T-helper 1 cell treated with Interleukin-12 subunit alpha and Interleukin-12 subunit beta and Interleukin-4 antibody, amounts not matched to agents 30 μg/mL and 1 μg/mL, for 36 hours (primary cell): ENCODE measurements around the gene PELI1.

Experiments used
- H3K27ac Mint-ChIP-seq: one replicate; pipeline ENCODE4 v1.8.0; 2021; ENCODE audit warnings: mild to moderate bottlenecking, mixed read lengths
- H3K27me3 Mint-ChIP-seq: one replicate; pipeline ENCODE4 v1.8.0; 2021; ENCODE audit warnings: low read depth, mixed read lengths
- H3K36me3 Mint-ChIP-seq: one replicate; pipeline ENCODE4 v1.8.0; 2021; ENCODE audit warnings: low read depth, mixed read lengths
- H3K4me1 Mint-ChIP-seq: one replicate; pipeline ENCODE4 v1.8.0; 2021; ENCODE audit warnings: low read depth, mixed read lengths
- H3K4me3 Mint-ChIP-seq: one replicate; pipeline ENCODE4 v1.8.0; 2021; ENCODE audit warnings: mild to moderate bottlenecking, moderate library complexity, mixed read lengths
- H3K9me3 Mint-ChIP-seq: one replicate; pipeline ENCODE4 v1.8.0; 2021; ENCODE audit warnings: mixed read lengths

Gene PELI1

GRCh38 chr2:64139956-64140355 lies 4.3 kb downstream of the PELI1 start:
- peaks cover 57% of the 10 kb centered on the region for H3K4me1 Mint-ChIP-seq
- no peaks in the 10 kb centered on the region for H3K9me3 Mint-ChIP-seq
- H3K36me3 Mint-ChIP-seq: peaks cover 22% of the 10 kb centered on the region
- no peak overlapping the region for H3K27ac Mint-ChIP-seq
- no peak overlapping the region for H3K4me3 Mint-ChIP-seq
- no peaks in the 10 kb centered on the region for H3K27me3 Mint-ChIP-seq

GRCh38 chr2:64137996-64138395 lies 6.2 kb downstream of the PELI1 start:
- H3K4me3 Mint-ChIP-seq: no peak overlapping the region
- H3K36me3 Mint-ChIP-seq: peaks cover 24% of the 10 kb centered on the region
- H3K9me3 Mint-ChIP-seq: no peaks in the 10 kb centered on the region
- H3K27ac Mint-ChIP-seq: peak overlapping the region; percentile 72
- H3K4me1 Mint-ChIP-seq: peaks cover 65% of the 10 kb centered on the region
- no peaks in the 10 kb centered on the region for H3K27me3 Mint-ChIP-seq

GRCh38 chr2:64137567-64137966 lies 6.7 kb downstream of the PELI1 start:
- Mint-ChIP-seq H3K27me3 (no peaks in the 10 kb centered on the region), H3K36me3 (peaks cover 25% of the 10 kb centered on the region), H3K27ac (no peak overlapping the region), H3K9me3 (no peaks in the 10 kb centered on the region), H3K4me1 (peaks cover 66% of the 10 kb centered on the region), H3K4me3 (no peak overlapping the region)

- Mint-ChIP-seq H3K9me3 (no peaks in the 10 kb centered on the region), H3K27me3 (no peaks in the 10 kb centered on the region), H3K36me3 (peaks cover 30% of the 10 kb centered on the region), H3K4me1 (peaks cover 61% of the 10 kb centered on the region), H3K4me3 (peak overlapping the region; percentile 2), H3K27ac (peak overlapping the region; percentile 62)
Measured at GRCh38 chr2:64135421-64135820, 8.8 kb downstream of the PELI1 start.

- peak overlapping the region; percentile 62 for H3K27ac Mint-ChIP-seq
- H3K4me1 Mint-ChIP-seq: peaks cover 59% of the 10 kb centered on the region
- peak overlapping the region; percentile 2 for H3K4me3 Mint-ChIP-seq
- H3K36me3 Mint-ChIP-seq: peaks cover 31% of the 10 kb centered on the region
- H3K27me3 Mint-ChIP-seq: no peaks in the 10 kb centered on the region
- no peaks in the 10 kb centered on the region for H3K9me3 Mint-ChIP-seq
Measured at GRCh38 chr2:64134813-64135212, 9.4 kb downstream of the PELI1 start.

GRCh38 chr2:64133828-64134227 lies 10.4 kb downstream of the PELI1 start:
- Mint-ChIP-seq H3K4me3 (no peak overlapping the region), H3K4me1 (peaks cover 63% of the 10 kb centered on the region), H3K27ac (peak overlapping the region; percentile 19), H3K9me3 (no peaks in the 10 kb centered on the region), H3K36me3 (peaks cover 27% of the 10 kb centered on the region), H3K27me3 (no peaks in the 10 kb centered on the region)

GRCh38 chr2:64133354-64133753 lies 10.9 kb downstream of the PELI1 start:
- no peak overlapping the region for H3K27ac Mint-ChIP-seq

GRCh38 chr2:64130333-64130732 lies 13.9 kb downstream of the PELI1 start:
- Mint-ChIP-seq H3K27me3 (no peaks in the 10 kb centered on the region), H3K36me3 (peaks cover 28% of the 10 kb centered on the region), H3K27ac (no peak overlapping the region), H3K9me3 (no peaks in the 10 kb centered on the region), H3K4me3 (no peak overlapping the region), H3K4me1 (peaks cover 52% of the 10 kb centered on the region)

More at GRCh38 chr2:64133354-64133753, 10.9 kb downstream of the PELI1 start:
- Mint-ChIP-seq H3K4me3 (no peak overlapping the region), H3K36me3 (peaks cover 28% of the 10 kb centered on the region), H3K4me1 (peaks cover 64% of the 10 kb centered on the region), H3K27me3 (no peaks in the 10 kb centered on the region), H3K9me3 (no peaks in the 10 kb centered on the region)

- Mint-ChIP-seq H3K4me3 (no peak overlapping the region), H3K27ac (peak overlapping the region; percentile 31), H3K27me3 (no peaks in the 10 kb centered on the region), H3K9me3 (no peaks in the 10 kb centered on the region), H3K36me3 (peaks cover 28% of the 10 kb centered on the region), H3K4me1 (peaks cover 47% of the 10 kb centered on the region)
Measured at GRCh38 chr2:64128943-64129391, 15.3 kb downstream of the PELI1 start.

GRCh38 chr2:64128406-64128805 lies 15.8 kb downstream of the PELI1 start:
- peaks cover 44% of the 10 kb centered on the region for H3K4me1 Mint-ChIP-seq
- H3K27ac Mint-ChIP-seq: peak overlapping the region; percentile 31
- H3K9me3 Mint-ChIP-seq: no peaks in the 10 kb centered on the region
- H3K36me3 Mint-ChIP-seq: peaks cover 26% of the 10 kb centered on the region
- H3K27me3 Mint-ChIP-seq: no peaks in the 10 kb centered on the region
- H3K4me3 Mint-ChIP-seq: no peak overlapping the region

- Mint-ChIP-seq H3K27ac (no peak overlapping the region), H3K36me3 (peaks cover 21% of the 10 kb centered on the region), H3K27me3 (no peaks in the 10 kb centered on the region), H3K9me3 (no peaks in the 10 kb centered on the region), H3K4me1 (peaks cover 38% of the 10 kb centered on the region), H3K4me3 (no peak overlapping the region)
Measured at GRCh38 chr2:64127119-64127518, 17.1 kb downstream of the PELI1 start.

- peaks cover 33% of the 10 kb centered on the region for H3K4me1 Mint-ChIP-seq
- H3K4me3 Mint-ChIP-seq: no peak overlapping the region
- H3K27ac Mint-ChIP-seq: no peak overlapping the region
- peaks cover 20% of the 10 kb centered on the region for H3K36me3 Mint-ChIP-seq
- no peaks in the 10 kb centered on the region for H3K9me3 Mint-ChIP-seq
- H3K27me3 Mint-ChIP-seq: no peaks in the 10 kb centered on the region
Measured at GRCh38 chr2:64126601-64127000, 17.6 kb downstream of the PELI1 start.

- H3K27ac Mint-ChIP-seq: no peak overlapping the region
- peaks cover 28% of the 10 kb centered on the region for H3K4me1 Mint-ChIP-seq
- peaks cover 18% of the 10 kb centered on the region for H3K36me3 Mint-ChIP-seq
- no peaks in the 10 kb centered on the region for H3K27me3 Mint-ChIP-seq
- H3K4me3 Mint-ChIP-seq: no peak overlapping the region
- no peaks in the 10 kb centered on the region for H3K9me3 Mint-ChIP-seq
Measured at GRCh38 chr2:64124571-64124970, 19.6 kb downstream of the PELI1 start.

- H3K27ac Mint-ChIP-seq: no peak overlapping the region
- H3K27me3 Mint-ChIP-seq: no peaks in the 10 kb centered on the region
- H3K9me3 Mint-ChIP-seq: no peaks in the 10 kb centered on the region
- H3K4me1 Mint-ChIP-seq: peaks cover 28% of the 10 kb centered on the region
- H3K4me3 Mint-ChIP-seq: no peak overlapping the region
- peaks cover 18% of the 10 kb centered on the region for H3K36me3 Mint-ChIP-seq
Measured at GRCh38 chr2:64124168-64124567, 20.1 kb downstream of the PELI1 start.

GRCh38 chr2:64123740-64124139 lies 20.5 kb downstream of the PELI1 start:
- Mint-ChIP-seq H3K4me1 (peaks cover 24% of the 10 kb centered on the region), H3K36me3 (peaks cover 16% of the 10 kb centered on the region), H3K27ac (no peak overlapping the region), H3K9me3 (no peaks in the 10 kb centered on the region), H3K27me3 (no peaks in the 10 kb centered on the region), H3K4me3 (no peak overlapping the region)

- H3K4me1 Mint-ChIP-seq: peaks cover 19% of the 10 kb centered on the region
- H3K27ac Mint-ChIP-seq: no peak overlapping the region
- H3K4me3 Mint-ChIP-seq: no peak overlapping the region
- no peaks in the 10 kb centered on the region for H3K9me3 Mint-ChIP-seq
- H3K36me3 Mint-ChIP-seq: peaks cover 12% of the 10 kb centered on the region
- H3K27me3 Mint-ChIP-seq: no peaks in the 10 kb centered on the region
Measured at GRCh38 chr2:64122358-64122757, 21.9 kb downstream of the PELI1 start.
